ENCODE data around the gene KLRC2.
"Not testable (repeated sequence)": the region's sequence is repeated elsewhere in the genome, so short reads cannot be mapped to it uniquely, and the experiment has no call there.

GRCh38 chr12:10441144-10441543, 5.3 kb upstream of the KLRC2 start:
- not testable (repeated sequence) for TF ChIP-seq CTCF (conservative IDR thresholded peaks at IDR 0.05; ENCODE audit: low read depth in 2 of 2); EZH2phosphoT487 (IDR thresholded peaks at IDR 0.05; ENCODE audit: unreplicated experiment); EZH2 (IDR thresholded peaks at IDR 0.05; ENCODE audit: low read depth, unreplicated experiment); POLR2AphosphoS5 (IDR thresholded peaks at IDR 0.05; ENCODE audit: low read depth); CREB1 (CRISPR knock-in tag; IDR thresholded peaks at IDR 0.05; ENCODE audit: low read depth); JUNB (IDR thresholded peaks at IDR 0.05; ENCODE audit: unreplicated experiment); ZNF331 (CRISPR knock-in tag; IDR thresholded peaks at IDR 0.05; ENCODE audit: low read depth)
- TF ChIP-seq, protein P1, sequence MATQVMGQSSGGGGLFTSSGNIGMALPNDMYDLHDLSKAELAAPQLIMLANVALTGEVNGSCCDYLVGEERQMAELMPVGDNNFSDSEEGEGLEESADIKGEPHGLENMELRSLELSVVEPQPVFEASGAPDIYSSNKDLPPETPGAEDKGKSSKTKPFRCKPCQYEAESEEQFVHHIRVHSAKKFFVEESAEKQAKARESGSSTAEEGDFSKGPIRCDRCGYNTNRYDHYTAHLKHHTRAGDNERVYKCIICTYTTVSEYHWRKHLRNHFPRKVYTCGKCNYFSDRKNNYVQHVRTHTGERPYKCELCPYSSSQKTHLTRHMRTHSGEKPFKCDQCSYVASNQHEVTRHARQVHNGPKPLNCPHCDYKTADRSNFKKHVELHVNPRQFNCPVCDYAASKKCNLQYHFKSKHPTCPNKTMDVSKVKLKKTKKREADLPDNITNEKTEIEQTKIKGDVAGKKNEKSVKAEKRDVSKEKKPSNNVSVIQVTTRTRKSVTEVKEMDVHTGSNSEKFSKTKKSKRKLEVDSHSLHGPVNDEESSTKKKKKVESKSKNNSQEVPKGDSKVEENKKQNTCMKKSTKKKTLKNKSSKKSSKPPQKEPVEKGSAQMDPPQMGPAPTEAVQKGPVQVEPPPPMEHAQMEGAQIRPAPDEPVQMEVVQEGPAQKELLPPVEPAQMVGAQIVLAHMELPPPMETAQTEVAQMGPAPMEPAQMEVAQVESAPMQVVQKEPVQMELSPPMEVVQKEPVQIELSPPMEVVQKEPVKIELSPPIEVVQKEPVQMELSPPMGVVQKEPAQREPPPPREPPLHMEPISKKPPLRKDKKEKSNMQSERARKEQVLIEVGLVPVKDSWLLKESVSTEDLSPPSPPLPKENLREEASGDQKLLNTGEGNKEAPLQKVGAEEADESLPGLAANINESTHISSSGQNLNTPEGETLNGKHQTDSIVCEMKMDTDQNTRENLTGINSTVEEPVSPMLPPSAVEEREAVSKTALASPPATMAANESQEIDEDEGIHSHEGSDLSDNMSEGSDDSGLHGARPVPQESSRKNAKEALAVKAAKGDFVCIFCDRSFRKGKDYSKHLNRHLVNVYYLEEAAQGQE (IDR thresholded peaks at IDR 0.05; ENCODE audit: unreplicated experiment), result not testable (repeated sequence)
